ENCODE data around the gene MVB12B. TPM values are rescaled to one million over a fixed set of nuclear protein-coding genes. Genes with fewer than 3 reads are reported as not detected.
"Not testable (repeated sequence)": the region's sequence is repeated elsewhere in the genome, so short reads cannot be mapped to it uniquely, and the experiment has no call there.

The MVB12B gene
- total and polyA plus RNA-seq, 4 experiments from 2014 or later = 0.30 to 6.5 (median 4.9) TPM

DNA sequence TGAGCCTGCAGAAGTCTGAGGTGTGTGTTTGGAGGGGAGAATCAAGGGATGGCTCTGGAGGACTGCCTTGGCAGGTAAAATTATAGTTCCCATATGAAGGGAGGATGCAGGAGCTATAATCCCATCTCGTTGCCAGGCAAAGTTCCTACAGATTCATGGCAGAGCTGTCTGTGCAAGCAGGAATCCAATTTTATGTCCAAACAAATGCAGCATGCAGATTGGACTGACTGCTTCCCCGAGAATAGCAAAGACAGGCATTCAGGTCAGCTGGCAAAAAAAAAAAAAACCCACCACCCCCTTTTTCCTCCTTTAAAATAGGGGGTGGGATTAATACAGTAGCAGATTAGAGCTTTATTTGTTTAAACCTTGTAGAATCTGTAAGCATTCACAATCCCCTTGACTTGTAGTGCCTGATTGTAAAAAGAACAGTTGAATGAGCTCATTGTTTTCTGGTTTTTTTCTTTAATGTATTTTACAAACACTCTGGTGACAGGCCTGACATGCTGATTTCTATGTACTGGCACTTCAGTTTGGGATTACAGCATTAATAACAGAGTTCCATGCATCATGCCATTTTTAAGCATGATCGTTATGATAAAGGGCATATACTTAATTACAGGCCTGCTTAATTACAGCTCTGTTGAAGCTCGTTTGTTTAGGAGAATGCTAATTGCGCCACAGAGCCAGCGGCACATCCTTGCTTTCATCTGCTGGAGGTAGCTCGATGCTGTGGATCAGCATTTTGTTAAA is 145.7 kb downstream of the MVB12B start:
- no peaks in the 10 kb centered on the region for H3K27me3 Mint-ChIP-seq
- Histone ChIP-seq H3K4me1 (ENCODE audit: insufficient read depth, low read length) (peaks cover 70% of the 10 kb centered on the region), H3K9me3 (ENCODE audit: control insufficient read depth in 1 of 2, low read length in 2 of 2) (no peaks in the 10 kb centered on the region), H3K4me3 (ENCODE audit: low read length in 2 of 2) (no peak overlapping the region), H3K36me3 (ENCODE audit: insufficient read depth, low read length) (no peaks in the 10 kb centered on the region), H3K27me3 (ENCODE audit: insufficient read depth, low read length) (no peaks in the 10 kb centered on the region), H3K27ac (ENCODE audit: low read depth, low read length) (no peak overlapping the region)
- ChIA-PET POLR2A (ENCODE audit: partially characterized antibody) (interaction anchor here (1.0 to 5.0 kb wide), 9 partner anchors 9 to 145 kb away, joined by 3 to 27 read pairs (median 12); partner anchors contain the start of gene MVB12B), CTCF (ENCODE audit: partially characterized antibody) (interaction anchor here (0.9 to 5.5 kb wide), 8 partner anchors 8 to 170 kb away, joined by 3 to 57 read pairs (median 6); no protein-coding TSS in a partner anchor)
- H3K4me3 Mint-ChIP-seq = peak overlapping the region in 7 of 8 donors; percentile 35 to 87 (median 82)
- DNase-seq = no peak
- H3K9me3 Mint-ChIP-seq = no peaks in the 10 kb centered on the region
- peak overlapping the region; percentile 92 to 98 (median 96) for H3K27ac Mint-ChIP-seq
- peaks cover 1 to 7% of the 10 kb centered on the region in 2 donors for H3K36me3 Mint-ChIP-seq
- intact Hi-C loops (cut with micrococcal nuclease) = loop anchor here (5.0 kb wide), 1 partner anchor 75 kb away; no protein-coding TSS in a partner anchor
- peaks cover 60 to 89% (median 78%) of the 10 kb centered on the region in 4 donors for H3K4me1 Mint-ChIP-seq

DNA sequence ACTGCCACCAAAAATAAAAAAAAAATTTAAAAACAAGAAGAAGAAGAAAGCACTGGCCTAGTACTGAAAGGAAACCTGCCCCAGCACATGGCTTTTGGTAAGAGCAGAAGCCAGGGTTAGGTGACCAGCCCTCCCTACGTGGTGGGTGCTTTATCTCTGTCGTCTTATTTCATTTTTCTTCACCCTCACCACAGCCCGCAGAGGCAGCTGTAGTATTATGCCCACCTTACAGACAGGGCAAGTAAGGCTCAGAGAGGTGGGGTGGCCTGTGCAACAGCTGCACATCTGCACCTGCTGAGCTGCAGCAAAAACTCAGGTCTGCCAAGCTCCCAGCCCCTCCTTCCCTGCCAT is 146.3 kb downstream of the MVB12B start:
- intact Hi-C loops (cut with micrococcal nuclease) = loop anchor here (5.0 kb wide), 1 partner anchor 76 kb away; no protein-coding TSS in a partner anchor
- H3K4me1 ChIP-seq (ENCODE audit: insufficient read depth, low read length) = peaks cover 68% of the 10 kb centered on the region
- no peaks in the 10 kb centered on the region for H3K9me3 ChIP-seq (ENCODE audit: control insufficient read depth in 1 of 2, low read length in 2 of 2)
- no peak overlapping the region for H3K4me3 ChIP-seq (ENCODE audit: low read length in 2 of 2)
- Mint-ChIP-seq H3K27ac (peak overlapping the region; percentile 62 to 96 (median 82)), H3K4me1 (peaks cover 58 to 85% (median 73%) of the 10 kb centered on the region in 4 donors), H3K27me3 (no peaks in the 10 kb centered on the region), H3K9me3 (no peaks in the 10 kb centered on the region), H3K4me3 (peak overlapping the region in 4 of 8 donors; percentile 9 to 74 (median 46)), H3K36me3 (peaks cover 1 to 7% of the 10 kb centered on the region in 2 donors)
- POLR2A ChIA-PET (ENCODE audit: partially characterized antibody) = interaction anchor here (1.0 to 5.0 kb wide), 6 partner anchors 8 to 145 kb away, joined by 3 to 27 read pairs (median 4); partner anchors contain the start of gene MVB12B
- H3K27me3 ChIP-seq (ENCODE audit: insufficient read depth, low read length) = no peaks in the 10 kb centered on the region
- no peak for DNase-seq
- no peak overlapping the region for H3K27ac ChIP-seq (ENCODE audit: low read depth, low read length)
- CTCF ChIA-PET (ENCODE audit: partially characterized antibody) = interaction anchor here (0.6 to 5.5 kb wide), 8 partner anchors 9 to 74 kb away, joined by 3 to 57 read pairs (median 5); no protein-coding TSS in a partner anchor
- H3K36me3 ChIP-seq (ENCODE audit: insufficient read depth, low read length) = no peaks in the 10 kb centered on the region

DNA sequence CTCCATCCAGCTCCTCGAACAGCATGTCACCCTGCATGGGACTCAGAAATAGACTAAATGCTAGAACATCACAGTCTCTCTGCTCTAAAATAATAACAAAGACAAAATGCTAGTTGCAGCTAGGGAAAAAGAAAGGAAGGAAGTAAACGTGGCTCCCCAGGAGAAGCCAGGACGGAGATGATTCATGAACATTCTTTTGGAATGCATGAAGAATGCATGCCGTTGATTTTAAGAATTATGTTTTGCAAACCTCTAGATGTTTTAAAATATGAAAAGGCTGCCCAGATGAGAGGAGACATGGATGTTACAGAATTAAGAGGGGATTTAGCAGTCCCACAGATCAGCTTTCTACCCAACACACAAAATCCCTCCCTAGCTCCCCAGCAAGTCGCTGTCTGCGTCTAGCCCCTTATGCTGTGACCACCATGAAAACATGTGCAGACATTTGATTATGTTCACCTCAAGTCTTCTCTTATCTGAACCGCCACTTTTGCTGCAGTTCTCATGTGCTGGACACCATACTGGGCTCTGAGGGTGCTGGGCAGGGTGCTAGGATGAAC is 147.7 kb downstream of the MVB12B start:
- intact Hi-C loops (cut with micrococcal nuclease) = loop anchor here (5.0 kb wide), 1 partner anchor 77 kb away; no protein-coding TSS in a partner anchor
- Histone ChIP-seq H3K4me3 (ENCODE audit: low read length in 2 of 2) (no peak overlapping the region), H3K4me1 (ENCODE audit: insufficient read depth, low read length) (peaks cover 55% of the 10 kb centered on the region), H3K9me3 (ENCODE audit: control insufficient read depth in 1 of 2, low read length in 2 of 2) (no peaks in the 10 kb centered on the region), H3K36me3 (ENCODE audit: insufficient read depth, low read length) (no peaks in the 10 kb centered on the region), H3K27me3 (ENCODE audit: insufficient read depth, low read length) (no peaks in the 10 kb centered on the region), H3K27ac (ENCODE audit: low read depth, low read length) (no peak overlapping the region)
- Mint-ChIP-seq H3K36me3 (peaks cover 1 to 7% of the 10 kb centered on the region in 2 donors), H3K27me3 (no peaks in the 10 kb centered on the region), H3K4me1 (peaks cover 48 to 72% (median 60%) of the 10 kb centered on the region in 4 donors), H3K27ac (peak overlapping the region in 3 of 7 donors; percentile 7 to 32 (median 17)), H3K4me3 (no peak overlapping the region), H3K9me3 (no peaks in the 10 kb centered on the region)
- CTCF ChIA-PET (ENCODE audit: partially characterized antibody) = interaction anchor here (0.5 to 3.0 kb wide), 4 partner anchors 9 to 881 kb away, joined by 3 to 15 read pairs (median 8); no protein-coding TSS in a partner anchor
- POLR2A ChIA-PET (ENCODE audit: partially characterized antibody) = no interaction called here
- DNase-seq = no peak

DNA sequence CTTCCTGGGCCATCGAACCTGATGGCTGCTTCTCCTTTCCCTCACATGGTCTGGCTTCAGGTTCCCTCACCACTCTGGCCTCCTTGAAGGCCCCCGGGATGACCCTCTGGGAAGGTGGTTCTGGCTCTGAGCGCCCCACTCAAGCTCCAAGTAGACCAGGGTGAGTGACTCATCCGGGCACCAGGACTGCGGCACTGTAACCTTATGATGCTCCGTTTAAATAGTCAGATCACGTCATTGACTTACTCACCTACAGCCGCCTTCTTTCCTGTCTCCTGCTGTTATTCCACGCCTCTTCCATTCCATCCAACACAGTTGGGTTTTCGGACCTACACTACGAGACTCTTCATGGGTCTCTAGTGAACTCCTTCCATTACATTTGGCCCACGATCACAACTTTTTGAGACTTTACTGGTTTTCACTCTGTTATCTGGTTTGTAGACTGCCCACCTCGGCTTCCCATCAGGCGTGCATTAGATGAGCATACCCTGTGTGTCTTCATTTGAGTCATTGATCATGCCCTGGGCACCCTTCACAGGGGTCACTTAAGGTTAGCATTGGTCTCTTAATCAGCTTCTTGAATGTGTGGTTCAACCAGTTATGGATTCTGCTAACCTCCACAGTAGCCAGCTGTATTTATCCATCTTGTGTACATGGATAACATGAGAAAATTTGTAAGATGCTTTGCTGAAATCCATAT is 148.3 kb downstream of the MVB12B start:
- no peaks in the 10 kb centered on the region for H3K27me3 ChIP-seq (ENCODE audit: insufficient read depth, low read length)
- peaks cover 43 to 67% (median 54%) of the 10 kb centered on the region in 4 donors for H3K4me1 Mint-ChIP-seq
- no peaks in the 10 kb centered on the region for H3K36me3 ChIP-seq (ENCODE audit: insufficient read depth, low read length)
- no peak for DNase-seq
- H3K27ac ChIP-seq (ENCODE audit: low read depth, low read length) = no peak overlapping the region
- H3K36me3 Mint-ChIP-seq = peaks cover 1 to 7% of the 10 kb centered on the region in 2 donors
- peak overlapping the region in 5 of 7 donors; percentile 2 to 62 (median 17) for H3K27ac Mint-ChIP-seq
- peak overlapping the region in 1 of 8 donors; percentile 3 for H3K4me3 Mint-ChIP-seq
- POLR2A ChIA-PET (ENCODE audit: partially characterized antibody) = no interaction called here
- H3K9me3 ChIP-seq (ENCODE audit: control insufficient read depth in 1 of 2, low read length in 2 of 2) = no peaks in the 10 kb centered on the region
- H3K4me1 ChIP-seq (ENCODE audit: insufficient read depth, low read length) = peaks cover 48% of the 10 kb centered on the region
- intact Hi-C loops (cut with micrococcal nuclease) = loop anchor here (5.0 kb wide), 1 partner anchor 78 kb away; no protein-coding TSS in a partner anchor
- H3K9me3 Mint-ChIP-seq = no peaks in the 10 kb centered on the region
- CTCF ChIA-PET (ENCODE audit: partially characterized antibody) = interaction anchor here (1.3 to 3.0 kb wide), 2 partner anchors 16 to 76 kb away, joined by 4 to 13 read pairs; no protein-coding TSS in a partner anchor
- no peak overlapping the region for H3K4me3 ChIP-seq (ENCODE audit: low read length in 2 of 2)
- no peaks in the 10 kb centered on the region for H3K27me3 Mint-ChIP-seq

DNA sequence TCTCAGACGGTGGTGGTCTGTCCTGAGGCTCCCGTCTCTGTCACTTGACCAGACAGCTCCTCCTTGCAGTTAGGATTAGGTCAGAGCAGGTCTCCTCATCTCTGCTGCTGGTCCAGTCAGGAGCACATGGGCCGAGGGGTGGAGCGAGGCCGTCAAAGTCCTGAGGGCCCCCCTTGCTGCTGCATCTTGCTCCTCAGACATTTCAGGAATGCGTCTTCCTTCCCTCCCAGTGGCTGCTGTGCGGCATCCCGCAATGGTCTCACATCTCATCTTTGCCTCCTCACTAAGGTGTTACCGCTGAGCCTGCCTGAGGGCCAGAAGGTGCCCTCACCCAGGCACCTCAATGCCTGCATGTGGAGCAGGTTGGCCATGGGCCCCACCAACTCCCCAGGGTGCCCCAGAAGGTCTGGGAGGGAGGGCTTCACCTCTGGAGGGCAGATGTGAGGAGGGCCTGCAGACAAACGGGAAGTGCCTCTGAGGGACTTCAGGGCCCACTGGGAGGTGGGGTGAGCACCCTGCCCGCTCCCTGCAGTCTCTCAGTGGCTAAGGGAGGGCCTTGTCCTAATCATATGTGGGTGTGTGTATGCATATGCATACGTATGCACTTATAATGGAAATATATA is 149.4 kb downstream of the MVB12B start:
- H3K27me3 ChIP-seq (ENCODE audit: insufficient read depth, low read length) = no peaks in the 10 kb centered on the region
- Mint-ChIP-seq H3K36me3 (peaks cover under 1 to 7% of the 10 kb centered on the region in 2 donors), H3K4me3 (no peak overlapping the region), H3K9me3 (no peaks in the 10 kb centered on the region), H3K4me1 (peaks cover 32 to 64% (median 46%) of the 10 kb centered on the region in 4 donors), H3K27me3 (no peaks in the 10 kb centered on the region), H3K27ac (no peak overlapping the region)
- no peaks in the 10 kb centered on the region for H3K36me3 ChIP-seq (ENCODE audit: insufficient read depth, low read length)
- H3K9me3 ChIP-seq (ENCODE audit: control insufficient read depth in 1 of 2, low read length in 2 of 2) = no peaks in the 10 kb centered on the region
- CTCF ChIA-PET (ENCODE audit: partially characterized antibody) = interaction anchor here (1.3 kb wide), 1 partner anchor 15 kb away, joined by 4 read pairs; no protein-coding TSS in a partner anchor
- H3K4me1 ChIP-seq (ENCODE audit: insufficient read depth, low read length) = peaks cover 37% of the 10 kb centered on the region
- no peak overlapping the region for H3K4me3 ChIP-seq (ENCODE audit: low read length in 2 of 2)
- POLR2A ChIA-PET (ENCODE audit: partially characterized antibody) = no interaction called here
- intact Hi-C loops (cut with micrococcal nuclease) = no loop called here
- no peak overlapping the region for H3K27ac ChIP-seq (ENCODE audit: low read depth, low read length)
- DNase-seq = no peak

DNA sequence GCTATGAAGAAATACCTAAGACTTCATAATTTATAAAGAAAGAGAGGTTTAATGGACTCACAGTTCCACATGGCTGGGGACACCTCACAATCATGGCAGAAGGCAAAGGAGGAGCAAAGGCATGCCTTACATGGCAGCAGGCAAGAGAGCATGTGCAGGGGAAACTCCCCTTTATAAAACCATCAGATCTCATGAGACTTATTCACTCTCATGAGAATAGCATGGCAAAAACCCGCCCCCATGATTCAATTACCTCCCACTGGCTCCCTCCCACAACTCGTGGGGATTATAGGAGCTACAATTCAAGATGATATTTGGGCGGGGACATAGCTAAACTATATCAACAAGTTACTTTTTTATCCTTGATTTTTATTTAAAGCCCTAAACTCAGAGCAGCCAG is 150.8 kb downstream of the MVB12B start:
- H3K9me3 ChIP-seq (ENCODE audit: control insufficient read depth in 1 of 2, low read length in 2 of 2); H3K36me3 ChIP-seq (ENCODE audit: insufficient read depth, low read length); intact Hi-C loops (cut with micrococcal nuclease); H3K27me3 Mint-ChIP-seq; H3K27me3 ChIP-seq (ENCODE audit: insufficient read depth, low read length); H3K4me3 ChIP-seq (ENCODE audit: low read length in 2 of 2); H3K9me3 Mint-ChIP-seq; DNase-seq; H3K36me3 Mint-ChIP-seq; POLR2A ChIA-PET (ENCODE audit: partially characterized antibody); H3K4me3 Mint-ChIP-seq; H3K27ac ChIP-seq (ENCODE audit: low read depth, low read length): not testable (repeated sequence)
- CTCF ChIA-PET (ENCODE audit: partially characterized antibody) = interaction anchor here (1.0 kb wide), 1 partner anchor 14 kb away, joined by 4 read pairs; no protein-coding TSS in a partner anchor
- peaks cover 19 to 50% (median 36%) of the 10 kb centered on the region in 4 donors for H3K4me1 Mint-ChIP-seq
- peaks cover 23% of the 10 kb centered on the region for H3K4me1 ChIP-seq (ENCODE audit: insufficient read depth, low read length)
- H3K27ac Mint-ChIP-seq = peak overlapping the region in 1 of 7 donors; percentile 61
